PFSK-1 (cell line): ENCODE data around the gene SLIT3.

Source experiments
- POLR2AphosphoS5 ChIP-seq: IDR thresholded peaks from 2 replicates; pipeline ENCODE4 v1.6.1; 2012; ENCODE audit warnings: low read depth, mild to moderate bottlenecking, control low read depth, low read length, moderate library complexity
- REST ChIP-seq, 2 experiments: IDR thresholded peaks; 2 replicates each; pipeline versions ENCODE4 v1.6.1 to v1.8.0; 2011 to 2012; ENCODE audit warnings: low read depth in 2 of 2, low read length in 2 of 2, control low read depth in 1 of 2, inconsistent platforms in 1 of 2, mild to moderate bottlenecking in 1 of 2, moderate library complexity in 1 of 2; ENCODE audit not compliant: insufficient read depth in 1 of 2

GRCh38 chr5:169258372-169259000 lies 42.5 kb downstream of the SLIT3 start:
- no peak for TF ChIP-seq REST (IDR thresholded peaks at IDR 0.05; ENCODE audit: insufficient read depth in 1 of 2, low read depth in 2 of 2, low read length in 2 of 2)
- no peak for TF ChIP-seq POLR2AphosphoS5
